Parathyroid adenoma (tissue), 2 donors: ENCODE results near the gene AARS1.

Experiments
- H2AFZ ChIP-seq: fragments of 300-600 bp; sonication (generic); one replicate; pipeline ENCODE4 v1.7.0; 2017; ENCODE audit warnings: antibody characterized with exemption, mild to moderate bottlenecking
- H3K27ac ChIP-seq: fragments of 300-600 bp; sonication (generic); one replicate; pipeline ENCODE4 v1.7.0; 2017
- H3K27me3 ChIP-seq: fragments of 300-600 bp; sonication (generic); one replicate; pipeline ENCODE4 v1.7.0; 2017; ENCODE audit warnings: low read length; ENCODE audit not compliant: control insufficient read depth, insufficient read depth
- H3K36me3 ChIP-seq: fragments of 300-600 bp; sonication (generic); one replicate; pipeline ENCODE4 v1.7.0; 2017; ENCODE audit warnings: low read length; ENCODE audit not compliant: control insufficient read depth, insufficient read depth
- H3K4me1 ChIP-seq: fragments of 300-600 bp; sonication (generic); one replicate; pipeline ENCODE4 v1.7.0; 2017; ENCODE audit warnings: control low read depth
- H3K4me2 ChIP-seq: fragments of 300-600 bp; sonication (generic); one replicate; pipeline ENCODE4 v1.7.0; 2017; ENCODE audit warnings: low read length
- H3K4me3 ChIP-seq: fragments of 300-600 bp; sonication (generic); one replicate; pipeline ENCODE4 v1.7.0; 2017; ENCODE audit warnings: low read depth, low read length
- H3K79me2 ChIP-seq: fragments of 300-600 bp; sonication (generic); one replicate; pipeline ENCODE4 v1.7.0; 2017; ENCODE audit warnings: control low read depth
- H3K9ac ChIP-seq: fragments of 300-600 bp; sonication (generic); one replicate; pipeline ENCODE4 v1.7.0; 2017; ENCODE audit warnings: mild to moderate bottlenecking
- H3K9me3 ChIP-seq: fragments of 300-600 bp; sonication (generic); one replicate; pipeline ENCODE4 v1.7.0; 2017; ENCODE audit warnings: low read length; ENCODE audit not compliant: control insufficient read depth
- CTCF ChIP-seq: fragments of 300-600 bp; sonication (generic); IDR thresholded peaks from one replicate; pipeline ENCODE4 v1.7.0; 2017; ENCODE audit warnings: antibody characterized with exemption, mild to moderate bottlenecking
- donor health status: primary hyperparathyroidism.

AARS1 gene

GRCh38 chr16:70258946-70259345 is 30.4 kb downstream of the AARS1 start:
- H3K9me3 ChIP-seq, result no peaks in the 10 kb centered on the region
- H3K9ac ChIP-seq, result no peak overlapping the region
- TF ChIP-seq CTCF, result no peak
- no peak overlapping the region for H3K27ac ChIP-seq
- no peaks in the 10 kb centered on the region for H3K36me3 ChIP-seq
- H3K4me1 ChIP-seq, result no peaks in the 10 kb centered on the region
- no peak overlapping the region for H2AFZ ChIP-seq
- no peaks in the 10 kb centered on the region for H3K79me2 ChIP-seq
- H3K4me2 ChIP-seq, result no peak overlapping the region
- no peaks in the 10 kb centered on the region for H3K27me3 ChIP-seq
- H3K4me3 ChIP-seq, result no peak overlapping the region

GRCh38 chr16:70258065-70258464 is 31.2 kb downstream of the AARS1 start:
- H3K9me3 ChIP-seq, result no peaks in the 10 kb centered on the region
- H3K9ac ChIP-seq, result no peak overlapping the region
- H3K27me3 ChIP-seq, result no peaks in the 10 kb centered on the region
- no peak overlapping the region for H3K27ac ChIP-seq
- H3K4me1 ChIP-seq, result no peaks in the 10 kb centered on the region
- no peaks in the 10 kb centered on the region for H3K79me2 ChIP-seq
- H3K4me3 ChIP-seq, result no peak overlapping the region
- no peak overlapping the region for H2AFZ ChIP-seq
- no peak overlapping the region for H3K4me2 ChIP-seq
- no peak for TF ChIP-seq CTCF
- no peaks in the 10 kb centered on the region for H3K36me3 ChIP-seq

GRCh38 chr16:70257391-70257790 is 31.9 kb downstream of the AARS1 start:
- no peaks in the 10 kb centered on the region for H3K27me3 ChIP-seq
- H3K9ac ChIP-seq, result no peak overlapping the region
- no peak overlapping the region for H3K27ac ChIP-seq
- TF ChIP-seq CTCF, result no peak
- H3K4me2 ChIP-seq, result no peak overlapping the region
- H3K4me1 ChIP-seq, result no peaks in the 10 kb centered on the region
- no peaks in the 10 kb centered on the region for H3K79me2 ChIP-seq
- no peaks in the 10 kb centered on the region for H3K9me3 ChIP-seq
- H2AFZ ChIP-seq, result no peak overlapping the region
- no peaks in the 10 kb centered on the region for H3K36me3 ChIP-seq
- no peak overlapping the region for H3K4me3 ChIP-seq

- no peak for TF ChIP-seq CTCF
- Histone ChIP-seq H3K27ac (no peak overlapping the region), H3K9me3 (no peaks in the 10 kb centered on the region), H3K9ac (no peak overlapping the region), H3K4me3 (no peak overlapping the region), H3K36me3 (no peaks in the 10 kb centered on the region), H3K27me3 (no peaks in the 10 kb centered on the region), H3K79me2 (no peaks in the 10 kb centered on the region), H3K4me2 (no peak overlapping the region), H2AFZ (no peak overlapping the region), H3K4me1 (no peaks in the 10 kb centered on the region)
These were observed 33.7 kb downstream of the AARS1 start for GRCh38 chr16:70255574-70255973.

- Histone ChIP-seq H3K27me3 (no peaks in the 10 kb centered on the region), H3K9ac (no peak overlapping the region), H3K4me2 (no peak overlapping the region), H3K9me3 (no peaks in the 10 kb centered on the region), H3K4me1 (no peaks in the 10 kb centered on the region), H3K27ac (no peak overlapping the region), H3K4me3 (no peak overlapping the region), H3K36me3 (no peaks in the 10 kb centered on the region), H3K79me2 (no peaks in the 10 kb centered on the region), H2AFZ (no peak overlapping the region)
- TF ChIP-seq CTCF, result no peak
These were observed 34.4 kb downstream of the AARS1 start for GRCh38 chr16:70254965-70255286.
